Adrenal gland (tissue), 5 donors: ENCODE data around the gene APOL6.

Experiments used
- CTCF ChIP-seq, 6 experiments: fragments of 450-650 bp in 4 of 6; fragments of 200-600 bp in 2 of 6; sonication (generic) in 1 of 6; IDR thresholded peaks; 1 replicate in 5 of 6; 2 replicates in 1 of 6; pipeline versions ENCODE4 v1.5.1 to v1.8.0; 2016 to 2021; ENCODE audit warnings: antibody characterized with exemption in 6 of 6, mild to moderate bottlenecking in 2 of 6, moderate library complexity in 1 of 6
- POLR2A ChIP-seq, 2 donors: fragments of 450-650 bp; IDR thresholded peaks; one replicate each; pipeline ENCODE4 v1.6.1; 2017; ENCODE audit warnings: antibody characterized with exemption in 2 of 2, mild to moderate bottlenecking in 2 of 2, moderate library complexity in 1 of 2
- donor health status: DM: no; HTN: no; CAD: no.

GRCh38 chr22:35611200-35611890 lies 36.9 kb upstream of the APOL6 start:
- TF ChIP-seq POLR2A (IDR thresholded peaks at IDR 0.05) = no peak
- TF ChIP-seq CTCF (IDR thresholded peaks at IDR 0.05) = no peak
